Measurements from ENCODE around the gene SLC17A7. TPM values are rescaled to one million over a fixed set of nuclear protein-coding genes. Genes with fewer than 3 reads are reported as not detected.

SLC17A7 gene
- total and polyA plus RNA-seq, 2 of the 4 experiments (the other 2 are of a cell fraction), result 0.03 TPM; not detected in 1

GRCh38 chr19:49450405-49450804 is 9.1 kb upstream of the SLC17A7 start:
- peaks cover 4% of the 10 kb centered on the region for H3K36me3 ChIP-seq (ENCODE audit: control insufficient read depth, insufficient read depth, low read length)
- no peak overlapping the region for H4K8ac ChIP-seq (ENCODE audit: low read depth in 2 of 2, low read length in 2 of 2)
- WGBS, 2 experiments (ENCODE audit: extremely low coverage in 2 of 2, insufficient read length in 1 of 2), result 94% methylated on average over 3 of the region's 7 CpGs; no CpG with 5 or more reads in 1 of the 2 experiments
- H3K9ac ChIP-seq (ENCODE audit: low read depth, low read length), result no peak overlapping the region; the same call in 1 of the 2 replicates
- DNase-seq, result no peak
- H3K23ac ChIP-seq (ENCODE audit: low read depth, low read length), result peak overlapping the region; percentile 16; the same call in 1 of the 2 replicates
- no peak overlapping the region for H3K4me3 ChIP-seq (ENCODE audit: insufficient read depth, low read depth, low read length)
- H3K27me3 ChIP-seq (ENCODE audit: control insufficient read depth, insufficient read depth, low read length), result no peaks in the 10 kb centered on the region
- no peak overlapping the region for H4K91ac ChIP-seq (ENCODE audit: insufficient read depth, low read depth, low read length)
- no peak overlapping the region for H2BK120ac ChIP-seq (ENCODE audit: low read depth, low read length)
- peak overlapping the region; percentile 89 for H2AK9ac ChIP-seq (replicated peaks; ENCODE audit: low read depth, low read length, poor library complexity)
- in situ Hi-C loops (cut with MboI; ENCODE audit: low sequenced_read_pairs) (no loop called here), dilution Hi-C loops (cut with HindIII; ENCODE audit: low sequenced_read_pairs, unreplicated experiment) (no loop called here), intact Hi-C loops (cut with micrococcal nuclease) (no loop called here)
- H3K56ac ChIP-seq (ENCODE audit: extremely low read depth, insufficient read depth, low read length), result no peak overlapping the region
- H3K9me1 ChIP-seq (ENCODE audit: insufficient read depth, low read length), result peaks cover 11% of the 10 kb centered on the region
- TF ChIP-seq MAFK (IDR thresholded peaks at IDR 0.05; ENCODE audit: low read depth, low read length) (no peak), MXI1 (IDR thresholded peaks at IDR 0.05; ENCODE audit: borderline replicate concordance, low read depth, low read length) (no peak)
- peaks cover 2% of the 10 kb centered on the region; the same call in 1 of the 2 replicates for H3K4me1 ChIP-seq (ENCODE audit: control insufficient read depth, insufficient read depth, low read length)
- no peak overlapping the region for H2AFZ ChIP-seq (replicated peaks; ENCODE audit: low read length, poor library complexity)
- no peak for ATAC-seq (ENCODE audit: low read depth)
- H3K14ac ChIP-seq (replicated peaks; ENCODE audit: low read depth, low read length), result peak overlapping the region; percentile 52; the same call in 1 of the 2 replicates
- CTCF ChIA-PET, result no interaction called here
- peaks cover 23 to 50% of the 10 kb centered on the region in 2 experiments for H3K79me1 ChIP-seq (ENCODE audit: low read depth in 1 of 2, low read length in 2 of 2)
- peak overlapping the region; percentile 63 for H3K4me2 ChIP-seq (ENCODE audit: low read depth, low read length)
- no peak overlapping the region for H3K4ac ChIP-seq (ENCODE audit: low read depth, low read length)
- H4K5ac ChIP-seq (ENCODE audit: low read depth, low read length), result no peak overlapping the region
- no peak overlapping the region for H3K27ac ChIP-seq (ENCODE audit: insufficient read depth, low read length)
- no peak overlapping the region for H3K18ac ChIP-seq (ENCODE audit: low read depth, low read length)
- H2BK5ac ChIP-seq (ENCODE audit: low read depth, low read length, poor library complexity, severe bottlenecking), result no peak overlapping the region
- H4K20me1 ChIP-seq (ENCODE audit: insufficient read depth, low read length), result peaks cover 3% of the 10 kb centered on the region; the same call in 1 of the 2 replicates
- H2BK20ac ChIP-seq (ENCODE audit: low read depth, low read length), result no peak overlapping the region
- POLR2A ChIA-PET (ENCODE audit: unreplicated experiment), result no interaction called here
- no TSS peak for BruUV-seq (replicated peaks)
- no peak overlapping the region for H2BK15ac ChIP-seq (ENCODE audit: low read depth, low read length)
- H3K9me3 ChIP-seq (ENCODE audit: control insufficient read depth, insufficient read depth, low read length), result no peaks in the 10 kb centered on the region
- H2AK5ac ChIP-seq (ENCODE audit: low read depth, low read length), result 0 out of 2 replicates have a peak overlapping the region, but pooled peaks have one; percentile 2

All from IMR-90 (cell line).